Stimulated activated naive CD8-positive, alpha-beta T cell treated with anti-CD3 and anti-CD28 coated beads, Interleukin-15, Interleukin-2, amounts not matched to agents 100 U/mL and 50 U/mL, for 24 hours (primary cell): Measurements from ENCODE around the gene BAG1.

ENCODE experiments used
- ATAC-seq: fragments of 150-1000 bp; cut with Tn5 transposase; one replicate; pipeline ENCODE4 v1.10.0; 2021
- DNase-seq: peaks from one replicate; pipeline ENCODE4 v3.0.0; 2021

Gene BAG1

DNA sequence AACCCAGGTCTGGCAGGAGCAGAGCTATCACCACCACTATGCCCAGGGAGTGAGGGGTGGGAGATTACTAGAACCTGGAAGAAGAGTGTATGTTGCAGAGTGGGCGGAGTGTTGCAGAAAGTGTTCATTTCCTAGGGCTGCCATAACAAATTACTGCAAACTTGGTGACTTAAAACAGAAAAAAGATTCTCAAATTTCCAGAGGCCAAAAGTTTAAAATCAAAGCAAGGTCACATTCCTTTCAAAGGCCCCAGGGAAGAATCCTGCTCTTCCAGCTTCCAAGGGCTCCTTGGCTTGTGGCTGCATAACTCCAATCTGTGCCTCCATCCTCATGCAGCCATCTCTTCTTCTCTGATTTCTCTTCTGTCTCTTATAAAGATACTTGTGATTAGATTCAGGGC, 55.1 kb downstream of the BAG1 start:
- no peak for ATAC-seq
- DNase-seq, result no peak

DNA sequence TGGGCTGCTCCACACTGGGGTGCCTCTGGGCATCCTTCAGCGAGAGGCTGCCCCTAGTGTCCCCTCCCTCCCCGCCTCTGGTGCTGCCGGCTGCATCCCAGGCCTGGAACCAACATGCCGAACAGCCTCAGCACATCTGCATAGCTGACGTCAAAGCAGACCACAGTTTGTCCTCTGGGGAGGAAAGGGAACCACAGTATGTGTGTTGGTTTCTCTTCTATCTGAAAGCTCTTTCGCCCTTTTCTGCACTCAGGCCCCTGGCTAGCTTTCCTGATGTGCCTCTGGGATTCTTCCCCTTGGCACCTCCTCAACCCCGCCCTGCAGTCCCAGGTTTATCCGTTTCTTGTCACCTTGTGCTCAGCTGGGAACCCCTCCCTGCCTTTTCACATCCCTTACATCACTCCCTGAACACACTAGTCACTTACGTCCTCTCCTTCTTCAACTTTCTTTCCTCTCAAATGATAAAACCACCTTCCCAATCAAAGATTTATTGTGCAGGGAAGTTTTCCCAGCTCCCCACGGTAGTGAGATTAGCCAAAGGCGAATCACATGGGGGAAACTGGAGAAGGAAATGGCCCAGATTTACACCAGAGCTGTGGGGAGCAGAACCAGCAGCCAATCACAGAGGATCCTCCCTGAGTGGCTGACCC, 61.8 kb downstream of the BAG1 start:
- ATAC-seq (peak; percentile 92), DNase-seq (peak; percentile 62)
